Smooth muscle cell (in vitro differentiated cells): ENCODE data around the gene MYLK4. TPM values are rescaled to one million over a fixed set of nuclear protein-coding genes. Genes with fewer than 3 reads are reported as not detected.

ENCODE experiments used
- DNase-seq: peaks from one replicate; lab custom pipeline; 2025; ENCODE audit not compliant: unreplicated experiment; lab: John Stamatoyannopoulos, UW
- H2AFZ ChIP-seq: fragments of 200-600 bp; sonication (generic); 2 replicates; pipeline ENCODE4 v1.6.0; 2016; ENCODE audit warnings: antibody characterized with exemption, low read depth, mild to moderate bottlenecking
- H3F3A ChIP-seq: fragments of 200-600 bp; sonication (generic); 2 replicates; pipeline ENCODE4 v1.6.0; 2017; ENCODE audit warnings: antibody characterized with exemption, low read depth
- H3K27ac ChIP-seq: fragments of 200-600 bp; sonication (generic); 2 replicates; pipeline ENCODE4 v1.5.1; 2016; ENCODE audit warnings: low read depth, mild to moderate bottlenecking
- H3K27me3 ChIP-seq: fragments of 200-600 bp; sonication (generic); 2 replicates; pipeline ENCODE4 v1.6.1; 2016; ENCODE audit warnings: low read depth, mild to moderate bottlenecking
- H3K36me3 ChIP-seq: fragments of 200-600 bp; sonication (generic); 2 replicates; pipeline ENCODE4 v1.5.1; 2016; ENCODE audit warnings: low read depth
- H3K4me1 ChIP-seq: fragments of 200-600 bp; sonication (generic); 2 replicates; pipeline ENCODE4 v1.5.1; 2016; ENCODE audit warnings: low read depth
- H3K4me2 ChIP-seq: fragments of 200-600 bp; sonication (generic); 2 replicates; pipeline ENCODE4 v1.6.0; 2016; ENCODE audit warnings: mild to moderate bottlenecking
- H3K4me3 ChIP-seq: fragments of 200-600 bp; sonication (generic); 2 replicates; pipeline ENCODE4 v1.5.1; 2016; ENCODE audit warnings: mild to moderate bottlenecking
- H3K79me2 ChIP-seq: fragments of 200-600 bp; sonication (generic); 2 replicates; pipeline ENCODE4 v1.6.0; 2016; ENCODE audit warnings: low read depth, mild to moderate bottlenecking
- H3K9ac ChIP-seq: fragments of 200-600 bp; sonication (generic); 2 replicates; pipeline ENCODE4 v1.6.0; 2016; ENCODE audit warnings: low read depth
- H3K9me3 ChIP-seq: fragments of 200-600 bp; sonication (generic); replicated peaks from 2 replicates; pipeline ENCODE4 v1.5.1; 2016; ENCODE audit warnings: low read depth
- H4K20me1 ChIP-seq: fragments of 200-600 bp; sonication (generic); 2 replicates; pipeline ENCODE4 v1.6.0; 2016; ENCODE audit warnings: low read depth
- CTCF ChIP-seq: fragments of 200-600 bp; sonication (generic); IDR thresholded peaks from 2 replicates; pipeline ENCODE4 v1.5.1; 2017; ENCODE audit warnings: borderline replicate concordance, mild to moderate bottlenecking, antibody characterized with exemption; ENCODE audit not compliant: insufficient read depth, poor library complexity, severe bottlenecking
- WGBS: methylation state at CpG from one replicate; pipeline ENCODE4 v1.1.7; 2016; ENCODE audit warnings: low lambda C conversion rate; 5-methylcytosine and 5-hydroxymethylcytosine counted together
- polyA plus RNA-seq: library from polyadenylated mRNA; unstranded; fragments of >200 nt; fragmentation: Nextera tagmentation; extraction: Ambion mirVana; gene quantifications from 2 replicates; pipeline ENCODE4 v1.2.1, GENCODE V29; 2016
- total RNA-seq: library from RNA; depleted of rRNA; stranded (reverse); fragments of >200 nt; gene quantifications from 2 replicates; pipeline ENCODE4 v1.2.3, GENCODE V29; 2014

The MYLK4 gene
- total and polyA plus RNA-seq, 2 experiments from 2014 or later = 0.21 to 0.90 TPM

GRCh38 chr6:2770171-2770570 is 19.4 kb upstream of the MYLK4 start:
- Histone ChIP-seq H4K20me1 (peaks cover 90% of the 10 kb centered on the region), H3K27me3 (no peaks in the 10 kb centered on the region), H3K4me2 (no peak overlapping the region), H3K27ac (no peak overlapping the region), H2AFZ (no peak overlapping the region), H3K9me3 (no peaks in the 10 kb centered on the region), H3K9ac (no peak overlapping the region), H3K4me1 (peaks cover 33% of the 10 kb centered on the region), H3K36me3 (peaks cover 3% of the 10 kb centered on the region), H3K4me3 (no peak overlapping the region), H3F3A (no peaks in the 10 kb centered on the region), H3K79me2 (peaks cover 93% of the 10 kb centered on the region)
- TF ChIP-seq CTCF = no peak
- WGBS = 79% methylated on average over 13 of the region's 13 CpGs
- DNase-seq = no peak

GRCh38 chr6:2768696-2769095 is 18.0 kb upstream of the MYLK4 start:
- H3K9me3 ChIP-seq = no peaks in the 10 kb centered on the region
- peaks cover 78% of the 10 kb centered on the region for H3K79me2 ChIP-seq
- H3K36me3 ChIP-seq = peaks cover 3% of the 10 kb centered on the region
- no peak overlapping the region for H2AFZ ChIP-seq
- no peak overlapping the region for H3K9ac ChIP-seq
- no peak overlapping the region for H3K27ac ChIP-seq
- no peaks in the 10 kb centered on the region for H3F3A ChIP-seq
- no peak overlapping the region for H3K4me3 ChIP-seq
- H3K4me2 ChIP-seq = peak overlapping the region; percentile 89
- DNase-seq = no peak
- peaks cover 76% of the 10 kb centered on the region for H4K20me1 ChIP-seq
- no peak for TF ChIP-seq CTCF
- peaks cover 33% of the 10 kb centered on the region for H3K4me1 ChIP-seq
- no peaks in the 10 kb centered on the region for H3K27me3 ChIP-seq
- WGBS = 73% methylated on average over 6 of the region's 6 CpGs

DNA sequence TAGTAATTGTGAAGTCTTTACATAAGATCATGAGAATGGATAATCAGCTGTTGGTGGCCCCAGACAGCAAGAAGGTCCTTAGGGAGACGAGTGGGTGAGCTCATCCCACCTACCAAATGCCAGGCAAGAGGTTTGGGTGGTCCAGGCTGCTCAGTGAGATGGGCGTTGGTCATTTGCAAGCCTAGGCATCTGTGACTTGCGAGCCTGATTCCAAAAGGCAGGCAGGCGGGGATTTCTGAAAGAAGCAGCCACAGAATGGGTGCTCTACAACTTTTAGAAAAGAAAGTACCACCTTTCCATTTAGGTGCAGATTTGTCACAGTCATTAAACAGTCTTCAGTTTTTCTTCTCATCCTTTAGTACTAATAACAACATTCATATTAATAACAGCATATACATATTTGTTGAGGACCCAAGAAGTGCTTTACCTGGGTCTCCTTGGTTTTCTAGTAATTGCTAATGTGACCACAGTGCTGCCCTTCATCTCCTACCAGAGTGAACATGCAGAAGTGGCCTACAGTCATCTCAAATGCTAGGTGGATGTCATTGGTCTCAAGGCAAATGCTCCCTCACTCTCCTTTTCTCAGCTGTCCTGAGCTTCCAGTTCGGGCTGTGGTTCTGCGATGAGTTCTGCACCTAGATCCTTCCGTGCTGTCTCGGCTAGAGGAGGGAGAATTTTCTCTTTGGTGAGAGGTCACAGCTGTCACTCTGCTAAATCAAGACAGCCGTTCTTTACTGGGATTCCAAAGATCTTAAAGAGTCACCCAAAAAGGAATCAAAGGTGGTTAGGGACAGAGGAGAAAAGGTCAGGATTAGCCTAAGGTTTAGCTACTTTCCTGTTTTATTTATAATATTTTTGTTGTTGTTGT is 17.2 kb upstream of the MYLK4 start:
- 63% methylated on average over 9 of the region's 9 CpGs for WGBS
- Histone ChIP-seq H4K20me1 (peaks cover 68% of the 10 kb centered on the region), H3K27me3 (no peaks in the 10 kb centered on the region), H3K4me1 (peaks cover 33% of the 10 kb centered on the region), H3K9me3 (no peaks in the 10 kb centered on the region), H3K79me2 (peaks cover 70% of the 10 kb centered on the region), H3K4me2 (peak overlapping the region; percentile 89), H3K27ac (no peak overlapping the region), H3K4me3 (peak overlapping the region; percentile 88), H3K36me3 (peaks cover 3% of the 10 kb centered on the region), H2AFZ (no peak overlapping the region), H3F3A (no peaks in the 10 kb centered on the region), H3K9ac (peak overlapping the region; percentile 17)
- no peak for DNase-seq
- no peak for TF ChIP-seq CTCF
